B cell (primary cell): ENCODE data around the gene HDAC1. TPM values are rescaled to one million over a fixed set of nuclear protein-coding genes. Genes with fewer than 3 reads are reported as not detected.

ENCODE experiments used
- ATAC-seq: fragments of 200-7000 bp; cut with Tn5 transposase; one replicate; pipeline ENCODE4 v1.10.0; 2021; ENCODE audit warnings: low read depth, mild to moderate bottlenecking, moderate number of reproducible peaks, moderate library complexity
- CTCF ChIA-PET: fragments of 350-600 bp; sonication (Branson Sonifier 250); formaldehyde crosslinking; loops from one replicate; lab custom pipeline; 2021; ENCODE audit warnings: antibody characterized with exemption, inconsistent platforms; lab: Charles Lee
- POLR2A ChIA-PET: fragments of 350-600 bp; sonication (Branson Sonifier 250); formaldehyde crosslinking; loops from one replicate; lab custom pipeline; 2021; ENCODE audit warnings: antibody characterized with exemption; lab: Charles Lee
- DNase-seq: peaks from one replicate; pipeline ENCODE4 v3.0.0; 2013
- H2AFZ ChIP-seq: 2 replicates; pipeline ENCODE4 v1.6.1; 2012; ENCODE audit warnings: mild to moderate bottlenecking, low read depth, low read length; ENCODE audit not compliant: insufficient read depth, poor library complexity, severe bottlenecking
- H3K27ac ChIP-seq, 2 donors: 1 replicate in 1 of 2; 2 replicates in 1 of 2; pipeline ENCODE4 v1.5.1; 2012 to 2013; ENCODE audit warnings: low read length in 2 of 2, mild to moderate bottlenecking in 2 of 2, moderate library complexity in 1 of 2
- H3K27me3 ChIP-seq, 4 experiments: fragments of 200-600 bp in 1 of 4; sonication (generic) in 1 of 4; replicated peaks in 1 of 4; 1 replicate in 2 of 4; 2 replicates in 2 of 4; pipeline versions ENCODE4 v1.6.1 to v1.7.0; 2013 to 2016; ENCODE audit warnings: low read length in 3 of 4, mild to moderate bottlenecking in 2 of 4, mixed read lengths in 1 of 4, moderate library complexity in 1 of 4; ENCODE audit not compliant: insufficient read depth in 4 of 4, control insufficient read depth in 3 of 4; ENCODE audit errors: control extremely low read depth in 1 of 4
- H3K36me3 ChIP-seq, 2 experiments: replicated peaks in 1 of 2; 1 replicate in 1 of 2; 2 replicates in 1 of 2; pipeline versions ENCODE4 v1.6.1 to v1.7.1; 2013; ENCODE audit warnings: low read length in 1 of 2; ENCODE audit not compliant: insufficient read depth in 2 of 2, control insufficient read depth in 1 of 2; ENCODE audit errors: control extremely low read depth in 1 of 2, extremely low read depth in 1 of 2
- H3K4me1 ChIP-seq, 2 donors: fragments of 200-600 bp in 1 of 2; sonication (generic) in 1 of 2; 1 replicate in 1 of 2; 2 replicates in 1 of 2; pipeline versions ENCODE4 v1.5.1 to v1.6.1; 2013 to 2017; ENCODE audit warnings: low read length in 2 of 2; ENCODE audit not compliant: control insufficient read depth in 2 of 2, insufficient read depth in 2 of 2
- H3K4me2 ChIP-seq: replicated peaks from 2 replicates; pipeline ENCODE3; 2012; ENCODE audit warnings: mild to moderate bottlenecking, low read depth, low read length; ENCODE audit not compliant: poor library complexity, severe bottlenecking
- H3K4me3 ChIP-seq, 5 experiments: fragments of 200-600 bp in 1 of 5; sonication (generic) in 1 of 5; 1 replicate in 3 of 5; 2 replicates in 2 of 5; pipeline versions ENCODE4 v1.5.1 to v1.7.0; 2011 to 2016; ENCODE audit warnings: low read length in 4 of 5, mild to moderate bottlenecking in 4 of 5, low read depth in 2 of 5, control low read depth in 1 of 5, moderate library complexity in 1 of 5; ENCODE audit not compliant: insufficient read depth in 1 of 5; ENCODE audit errors: control extremely low read depth in 1 of 5, extremely low read depth in 1 of 5
- H3K79me2 ChIP-seq: fragments of 200-600 bp; sonication (generic); one replicate; pipeline ENCODE4 v1.6.0; 2016; ENCODE audit warnings: low read length; ENCODE audit not compliant: control insufficient read depth, insufficient read depth
- H3K9ac ChIP-seq: fragments of 200-600 bp; sonication (generic); 2 replicates; pipeline ENCODE4 v1.6.1; 2017; ENCODE audit warnings: mild to moderate bottlenecking, low read length, moderate library complexity
- H3K9me3 ChIP-seq, 3 donors: one replicate each; pipeline versions ENCODE4 v1.6.1 to v1.7.1; 2013; ENCODE audit warnings: low read length in 2 of 3; ENCODE audit not compliant: control insufficient read depth in 2 of 3, insufficient read depth in 1 of 3; ENCODE audit errors: control extremely low read depth in 1 of 3
- H4K20me1 ChIP-seq: 2 replicates; pipeline ENCODE4 v1.6.0; 2012; ENCODE audit warnings: mild to moderate bottlenecking, low read length; ENCODE audit not compliant: insufficient read depth, control insufficient read depth, poor library complexity, severe bottlenecking
- H3K27ac Mint-ChIP-seq: one replicate; pipeline ENCODE4 v1.8.0; 2021; ENCODE audit warnings: mixed read lengths
- H3K27me3 Mint-ChIP-seq: one replicate; pipeline ENCODE4 v1.8.0; 2021; ENCODE audit warnings: mixed read lengths
- H3K4me1 Mint-ChIP-seq: one replicate; pipeline ENCODE4 v1.8.0; 2021; ENCODE audit warnings: mixed read lengths
- H3K4me3 Mint-ChIP-seq: one replicate; pipeline ENCODE4 v1.8.0; 2021; ENCODE audit warnings: mixed read lengths
- H3K9me3 Mint-ChIP-seq: one replicate; pipeline ENCODE4 v1.8.0; 2022; ENCODE audit warnings: mixed read lengths; ENCODE audit not compliant: insufficient read depth
- EZH2 ChIP-seq: IDR thresholded peaks from 2 replicates; pipeline ENCODE4 v1.6.1; 2012; ENCODE audit warnings: borderline replicate concordance, low read depth, mild to moderate bottlenecking, moderate library complexity, low read length; ENCODE audit not compliant: insufficient read depth, poor library complexity, severe bottlenecking
- WGBS: methylation state at CpG from one replicate; pipeline ENCODE4 v1.1.5; 2013; ENCODE audit warnings: missing lambda C conversion rate; ENCODE audit not compliant: insufficient coverage; 5-methylcytosine and 5-hydroxymethylcytosine counted together
- intact Hi-C: fragments of 100-400 bp; cut with micrococcal nuclease; formaldehyde crosslinking; loops from one replicate; pipeline ENCODE4 v1.10.0; 2022
- polyA plus RNA-seq: library from polyadenylated mRNA; depleted of rRNA; stranded (reverse); fragments of >200 nt; gene quantifications from 2 replicates; pipeline ENCODE4 v1.2.3, GENCODE V29; 2012
- total RNA-seq, 2 donors: library from RNA; stranded (reverse); fragments of 120-200 nt in 1 of 2; gene quantifications; 1 replicate in 1 of 2; 2 replicates in 1 of 2; pipeline versions ENCODE4 v1.2.3 to v1.2.4, GENCODE V29; 2013 to 2022
- TF ChIP-seq, protein P1 (sequence below): fragments of 200-600 bp; IDR thresholded peaks from one replicate; pipeline ENCODE4 v1.8.0; 2022; ENCODE audit warnings: antibody characterized with exemption, mild to moderate bottlenecking

HDAC1 gene
- total and polyA plus RNA-seq, 2 donors (not counting 1 experiment from before 2014, with no cell fraction given), result 184 to 205 TPM

DNA sequence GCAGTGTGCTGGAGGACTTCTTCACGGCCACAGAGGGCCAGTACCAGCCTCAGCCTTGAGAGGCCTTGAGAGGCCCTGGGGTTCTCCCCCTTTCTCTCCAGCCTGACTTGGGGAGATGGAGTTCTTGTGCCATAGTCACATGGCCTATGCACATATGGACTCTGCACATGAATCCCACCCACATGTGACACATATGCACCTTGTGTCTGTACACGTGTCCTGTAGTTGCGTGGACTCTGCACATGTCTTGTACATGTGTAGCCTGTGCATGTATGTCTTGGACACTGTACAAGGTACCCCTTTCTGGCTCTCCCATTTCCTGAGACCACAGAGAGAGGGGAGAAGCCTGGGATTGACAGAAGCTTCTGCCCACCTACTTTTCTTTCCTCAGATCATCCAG lies 6.2 kb upstream of the HDAC1 start:
- Histone ChIP-seq H3K27ac (no peak overlapping the region), H3K9me3 (no peaks in the 10 kb centered on the region), H3K4me2 (no peak overlapping the region), H3K36me3 (peaks cover 3 to 13% of the 10 kb centered on the region in 2 experiments), H3K9ac (no peak overlapping the region), H3K4me1 (peaks cover under 1 to 2% of the 10 kb centered on the region in 2 donors), H2AFZ (no peak overlapping the region), H4K20me1 (no peaks in the 10 kb centered on the region), H3K27me3 (no peaks in the 10 kb centered on the region), H3K79me2 (peaks cover 10% of the 10 kb centered on the region), H3K4me3 (no peak overlapping the region)
- peaks cover 4% of the 10 kb centered on the region for H3K4me1 Mint-ChIP-seq
- WGBS, result 100% methylated on average over 1 of the region's 3 CpGs
- H3K9me3 Mint-ChIP-seq, result no peaks in the 10 kb centered on the region
- H3K27ac Mint-ChIP-seq, result no peak overlapping the region
- ATAC-seq (no peak), DNase-seq (no peak)
- no peaks in the 10 kb centered on the region for H3K27me3 Mint-ChIP-seq
- intact Hi-C loops, result no loop called here
- POLR2A ChIA-PET, result no interaction called here
- H3K4me3 Mint-ChIP-seq, result no peak overlapping the region
- TF ChIP-seq EZH2, result no peak
- TF ChIP-seq, protein P1, sequence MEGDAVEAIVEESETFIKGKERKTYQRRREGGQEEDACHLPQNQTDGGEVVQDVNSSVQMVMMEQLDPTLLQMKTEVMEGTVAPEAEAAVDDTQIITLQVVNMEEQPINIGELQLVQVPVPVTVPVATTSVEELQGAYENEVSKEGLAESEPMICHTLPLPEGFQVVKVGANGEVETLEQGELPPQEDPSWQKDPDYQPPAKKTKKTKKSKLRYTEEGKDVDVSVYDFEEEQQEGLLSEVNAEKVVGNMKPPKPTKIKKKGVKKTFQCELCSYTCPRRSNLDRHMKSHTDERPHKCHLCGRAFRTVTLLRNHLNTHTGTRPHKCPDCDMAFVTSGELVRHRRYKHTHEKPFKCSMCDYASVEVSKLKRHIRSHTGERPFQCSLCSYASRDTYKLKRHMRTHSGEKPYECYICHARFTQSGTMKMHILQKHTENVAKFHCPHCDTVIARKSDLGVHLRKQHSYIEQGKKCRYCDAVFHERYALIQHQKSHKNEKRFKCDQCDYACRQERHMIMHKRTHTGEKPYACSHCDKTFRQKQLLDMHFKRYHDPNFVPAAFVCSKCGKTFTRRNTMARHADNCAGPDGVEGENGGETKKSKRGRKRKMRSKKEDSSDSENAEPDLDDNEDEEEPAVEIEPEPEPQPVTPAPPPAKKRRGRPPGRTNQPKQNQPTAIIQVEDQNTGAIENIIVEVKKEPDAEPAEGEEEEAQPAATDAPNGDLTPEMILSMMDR, result no peak
- CTCF ChIA-PET, result no interaction called here

DNA sequence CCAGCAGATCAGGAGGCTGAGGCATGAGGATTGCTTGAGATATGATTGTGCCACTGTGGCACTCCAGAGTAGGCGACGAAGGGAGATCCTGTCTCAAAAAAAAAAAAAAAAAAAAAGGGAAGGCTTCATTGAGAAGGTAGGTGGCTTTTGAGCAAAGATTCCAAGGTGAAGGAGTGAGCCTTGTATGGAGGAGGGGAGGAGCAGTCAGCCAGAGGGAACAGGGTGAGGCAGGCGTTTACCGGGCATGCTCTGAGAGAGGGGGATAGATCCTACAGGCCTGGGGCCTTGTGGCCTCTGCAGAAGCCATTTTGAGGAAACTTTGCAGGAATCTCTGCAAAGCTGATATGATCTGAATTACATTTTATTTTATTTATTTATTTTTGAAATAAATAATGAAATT lies 5.1 kb upstream of the HDAC1 start:
- Mint-ChIP-seq H3K4me3 (no peak overlapping the region), H3K27ac (no peak overlapping the region), H3K27me3 (no peaks in the 10 kb centered on the region), H3K9me3 (no peaks in the 10 kb centered on the region), H3K4me1 (peaks cover 11% of the 10 kb centered on the region)
- H3K27me3 ChIP-seq, result no peaks in the 10 kb centered on the region
- H3K4me3 ChIP-seq, result no peak overlapping the region
- no peaks in the 10 kb centered on the region for H4K20me1 ChIP-seq
- POLR2A ChIA-PET, result interaction anchor here (0.6 to 0.7 kb wide), 2 partner anchors 65 to 138 kb away, joined by 3 to 9 read pairs; no protein-coding TSS in a partner anchor
- DNase-seq, result no peak
- H2AFZ ChIP-seq, result no peak overlapping the region
- CTCF ChIA-PET, result interaction anchor here (0.7 kb wide), 1 partner anchor 110 kb away, joined by 3 read pairs; no protein-coding TSS in a partner anchor
- 93% methylated on average over 2 of the region's 4 CpGs for WGBS
- peaks cover 3 to 10% of the 10 kb centered on the region in 2 experiments for H3K36me3 ChIP-seq
- H3K9ac ChIP-seq, result no peak overlapping the region
- no peak overlapping the region for H3K4me2 ChIP-seq
- peaks cover 9 to 13% of the 10 kb centered on the region in 2 donors for H3K4me1 ChIP-seq
- TF ChIP-seq, protein P1, result no peak
- no peak for TF ChIP-seq EZH2
- peaks cover 21% of the 10 kb centered on the region for H3K79me2 ChIP-seq
- intact Hi-C loops, result no loop called here
- H3K27ac ChIP-seq, result no peak overlapping the region
- H3K9me3 ChIP-seq, result no peaks in the 10 kb centered on the region
- no peak for ATAC-seq
